Measurements from ENCODE around the gene NOTCH2. TPM values are rescaled to one million over a fixed set of nuclear protein-coding genes. Genes with fewer than 3 reads are reported as not detected.

NOTCH2 gene
- polyA plus RNA-seq, 1 donor (not counting 4 experiments of a cell fraction or from before 2014, with no cell fraction given): 22.5 TPM

DNA sequence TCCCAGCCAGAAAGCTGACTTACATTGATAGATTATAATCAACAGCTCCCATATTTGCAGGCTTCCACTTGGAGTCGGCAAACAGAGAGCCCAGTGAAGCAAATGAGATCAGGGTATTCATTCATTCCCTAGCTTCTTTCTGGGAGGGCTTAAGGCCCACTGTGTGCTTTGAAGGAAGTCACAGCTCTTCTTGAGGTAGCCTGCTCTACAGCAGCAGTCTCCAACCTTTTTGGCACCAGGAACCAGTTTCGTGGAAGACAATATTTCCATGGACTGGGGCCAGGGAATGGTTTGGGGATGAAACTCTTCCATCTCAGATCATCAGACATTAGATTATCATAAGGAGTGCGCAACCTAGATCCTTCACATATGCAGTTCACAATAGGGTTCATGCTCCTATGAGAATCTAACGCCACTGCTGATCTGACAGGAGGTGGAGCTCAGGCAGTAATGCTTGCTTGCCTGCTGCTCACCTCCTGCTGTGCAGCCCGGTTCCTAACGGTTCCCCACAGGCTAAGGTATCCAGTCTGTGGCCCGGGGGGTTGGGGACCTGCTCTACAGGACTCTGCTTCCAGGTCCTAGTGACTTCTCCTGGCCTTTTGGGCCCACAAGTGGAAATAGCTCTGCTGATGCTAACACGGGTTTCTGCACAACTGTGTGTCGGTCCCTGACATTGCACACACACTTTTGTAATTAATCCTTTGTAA lies 159.4 kb downstream of the NOTCH2 start:
- H3K4me3 ChIP-seq (ENCODE audit: control insufficient read depth in 2 of 3, extremely low read depth in 1 of 3, insufficient read depth in 2 of 3, low read depth in 1 of 3, low read length in 3 of 3): no peak overlapping the region
- no peak overlapping the region for H3K9ac ChIP-seq (ENCODE audit: control insufficient read depth, extremely low read depth, insufficient read depth, low read length)
- TF ChIP-seq, protein P1, sequence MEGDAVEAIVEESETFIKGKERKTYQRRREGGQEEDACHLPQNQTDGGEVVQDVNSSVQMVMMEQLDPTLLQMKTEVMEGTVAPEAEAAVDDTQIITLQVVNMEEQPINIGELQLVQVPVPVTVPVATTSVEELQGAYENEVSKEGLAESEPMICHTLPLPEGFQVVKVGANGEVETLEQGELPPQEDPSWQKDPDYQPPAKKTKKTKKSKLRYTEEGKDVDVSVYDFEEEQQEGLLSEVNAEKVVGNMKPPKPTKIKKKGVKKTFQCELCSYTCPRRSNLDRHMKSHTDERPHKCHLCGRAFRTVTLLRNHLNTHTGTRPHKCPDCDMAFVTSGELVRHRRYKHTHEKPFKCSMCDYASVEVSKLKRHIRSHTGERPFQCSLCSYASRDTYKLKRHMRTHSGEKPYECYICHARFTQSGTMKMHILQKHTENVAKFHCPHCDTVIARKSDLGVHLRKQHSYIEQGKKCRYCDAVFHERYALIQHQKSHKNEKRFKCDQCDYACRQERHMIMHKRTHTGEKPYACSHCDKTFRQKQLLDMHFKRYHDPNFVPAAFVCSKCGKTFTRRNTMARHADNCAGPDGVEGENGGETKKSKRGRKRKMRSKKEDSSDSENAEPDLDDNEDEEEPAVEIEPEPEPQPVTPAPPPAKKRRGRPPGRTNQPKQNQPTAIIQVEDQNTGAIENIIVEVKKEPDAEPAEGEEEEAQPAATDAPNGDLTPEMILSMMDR (optimal IDR thresholded peaks at IDR 0.05 in 1 of 3, IDR thresholded peaks at IDR 0.05 in 1 of 3, conservative IDR thresholded peaks at IDR 0.05 in 1 of 3; ENCODE audit: extremely low read depth in 1 of 3, insufficient read depth in 2 of 3, low read length in 3 of 3): no peak
- no peak for TF ChIP-seq EZH2 (IDR thresholded peaks at IDR 0.05; ENCODE audit: low read length)
- H4K20me1 ChIP-seq (ENCODE audit: control insufficient read depth, extremely low read depth, insufficient read depth, low read length): no peaks in the 10 kb centered on the region
- FAIRE-seq: no peak
- no peaks in the 10 kb centered on the region for H3K4me1 ChIP-seq (ENCODE audit: control insufficient read depth, extremely low read depth, insufficient read depth, low read length)
- no peak overlapping the region for H3K27ac ChIP-seq (ENCODE audit: control insufficient read depth, insufficient read depth, low read length)
- peaks cover 6 to 12% of the 10 kb centered on the region in 2 experiments for H3K36me3 ChIP-seq (ENCODE audit: control insufficient read depth in 2 of 2, extremely low read depth in 1 of 2, insufficient read depth in 2 of 2, low read length in 2 of 2)
- no peaks in the 10 kb centered on the region for H3K27me3 ChIP-seq (ENCODE audit: control insufficient read depth, extremely low read depth, insufficient read depth, low read length)
- no peaks in the 10 kb centered on the region for H3K9me3 ChIP-seq (ENCODE audit: control insufficient read depth, low read depth, low read length)
- no peak overlapping the region for H3K4me2 ChIP-seq (ENCODE audit: control insufficient read depth, extremely low read depth, insufficient read depth, low read depth, low read length)
- H3K79me2 ChIP-seq (ENCODE audit: control insufficient read depth, insufficient read depth, low read length): no peaks in the 10 kb centered on the region
- no peak overlapping the region for H2AFZ ChIP-seq (ENCODE audit: control insufficient read depth, low read length)
- no peaks in the 10 kb centered on the region for H3K9me1 ChIP-seq (ENCODE audit: control insufficient read depth, extremely low read depth, insufficient read depth, low read length)
- DNase-seq (ENCODE audit: low read depth, low spot score): no peak
- dilution Hi-C loops (cut with MboI; ENCODE audit: extremely low pct_ligation_motif_present, low sequenced_read_pairs): no loop called here

DNA sequence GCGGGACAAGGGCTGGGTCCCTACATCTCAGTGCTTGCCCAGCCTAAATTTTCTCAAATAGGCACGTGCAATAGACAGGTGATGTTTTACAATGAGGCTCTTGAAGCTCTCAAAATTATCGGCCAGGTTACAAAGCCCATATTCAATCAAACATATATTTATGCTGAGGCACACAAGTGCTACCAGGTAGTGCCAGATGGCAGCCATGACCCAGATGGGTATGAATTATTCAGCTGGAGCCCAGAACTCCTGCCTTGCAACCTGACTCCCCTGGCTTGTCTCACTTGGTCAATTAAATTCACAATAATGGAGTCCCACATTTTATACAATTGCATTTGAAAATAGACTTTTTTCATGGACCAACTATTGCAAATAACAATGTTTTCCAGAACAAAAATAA lies 160.8 kb downstream of the NOTCH2 start:
- FAIRE-seq: no peak

More for the DNA sequence above, 160.8 kb downstream of the NOTCH2 start:
- H3K27me3 ChIP-seq (ENCODE audit: control insufficient read depth, extremely low read depth, insufficient read depth, low read length): no peaks in the 10 kb centered on the region
- no peak overlapping the region for H3K4me3 ChIP-seq (ENCODE audit: control insufficient read depth in 2 of 3, extremely low read depth in 1 of 3, insufficient read depth in 2 of 3, low read depth in 1 of 3, low read length in 3 of 3)
- H3K27ac ChIP-seq (ENCODE audit: control insufficient read depth, insufficient read depth, low read length): no peak overlapping the region
- H3K79me2 ChIP-seq (ENCODE audit: control insufficient read depth, insufficient read depth, low read length): no peaks in the 10 kb centered on the region
- H3K36me3 ChIP-seq (ENCODE audit: control insufficient read depth in 2 of 2, extremely low read depth in 1 of 2, insufficient read depth in 2 of 2, low read length in 2 of 2): peaks cover 0 to under 1% of the 10 kb centered on the region in 2 experiments
- TF ChIP-seq EZH2 (IDR thresholded peaks at IDR 0.05; ENCODE audit: low read length): no peak
- TF ChIP-seq, protein P1 (optimal IDR thresholded peaks at IDR 0.05 in 1 of 3, IDR thresholded peaks at IDR 0.05 in 1 of 3, conservative IDR thresholded peaks at IDR 0.05 in 1 of 3; ENCODE audit: extremely low read depth in 1 of 3, insufficient read depth in 2 of 3, low read length in 3 of 3): no peak
- H2AFZ ChIP-seq (ENCODE audit: control insufficient read depth, low read length): no peak overlapping the region
- H3K9me1 ChIP-seq (ENCODE audit: control insufficient read depth, extremely low read depth, insufficient read depth, low read length): no peaks in the 10 kb centered on the region
- H3K4me2 ChIP-seq (ENCODE audit: control insufficient read depth, extremely low read depth, insufficient read depth, low read depth, low read length): no peak overlapping the region
- no peaks in the 10 kb centered on the region for H4K20me1 ChIP-seq (ENCODE audit: control insufficient read depth, extremely low read depth, insufficient read depth, low read length)
- no peaks in the 10 kb centered on the region for H3K4me1 ChIP-seq (ENCODE audit: control insufficient read depth, extremely low read depth, insufficient read depth, low read length)
- H3K9me3 ChIP-seq (ENCODE audit: control insufficient read depth, low read depth, low read length): no peaks in the 10 kb centered on the region
- DNase-seq (ENCODE audit: low read depth, low spot score): no peak
- dilution Hi-C loops (cut with MboI; ENCODE audit: extremely low pct_ligation_motif_present, low sequenced_read_pairs): no loop called here
- no peak overlapping the region for H3K9ac ChIP-seq (ENCODE audit: control insufficient read depth, extremely low read depth, insufficient read depth, low read length)
